GM06990 (cell line): ENCODE data around the gene PRSS27.

Experiments used
- DNase-seq: peaks from one replicate; pipeline ENCODE4 v3.0.0-alpha.2; 2011; ENCODE audit not compliant: insufficient read length; ENCODE audit errors: extremely low read depth
- H3K27me3 ChIP-seq: replicated peaks from 2 replicates; pipeline ENCODE4 v1.6.0; 2011; ENCODE audit warnings: low read length; ENCODE audit not compliant: control insufficient read depth, insufficient read depth
- H3K36me3 ChIP-seq: 2 replicates; pipeline ENCODE4 v1.5.1; 2011; ENCODE audit warnings: low read length; ENCODE audit not compliant: control insufficient read depth, insufficient read depth
- H3K4me3 ChIP-seq: replicated peaks from 2 replicates; pipeline ENCODE4 v1.5.1; 2011; ENCODE audit warnings: low read depth, mild to moderate bottlenecking, control low read depth, low read length
- TF ChIP-seq, protein P1 (sequence below): IDR thresholded peaks from 2 replicates; pipeline ENCODE4 v1.5.1; 2011; ENCODE audit warnings: low read length, control low read depth, mild to moderate bottlenecking, inconsistent platforms; ENCODE audit not compliant: insufficient read depth, poor library complexity, severe bottlenecking

PRSS27 gene

DNA sequence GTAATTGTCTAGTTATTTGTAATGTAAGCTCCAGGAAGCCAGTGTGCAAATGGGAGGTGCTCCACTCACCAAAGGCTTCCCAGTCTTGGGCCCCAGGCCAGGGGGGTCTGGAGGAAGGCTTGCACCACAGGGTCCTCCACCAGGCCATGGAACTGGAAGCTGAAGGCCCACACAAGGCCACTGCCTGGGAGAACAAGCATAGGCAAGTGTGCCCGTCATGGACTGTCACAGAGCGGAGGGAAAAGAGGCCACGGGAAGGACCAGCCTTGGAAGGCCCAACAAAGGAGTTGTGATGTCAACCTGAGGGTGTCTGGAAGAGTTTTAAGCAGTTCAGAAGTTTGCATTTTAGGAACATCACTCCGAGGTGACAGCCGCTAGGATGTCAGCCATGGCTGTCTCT lies 29.5 kb upstream of the PRSS27 start:
- DNase-seq: no peak
- H3K36me3 ChIP-seq: no peaks in the 10 kb centered on the region; the same call in 1 of the 2 replicates
- TF ChIP-seq, protein P1, sequence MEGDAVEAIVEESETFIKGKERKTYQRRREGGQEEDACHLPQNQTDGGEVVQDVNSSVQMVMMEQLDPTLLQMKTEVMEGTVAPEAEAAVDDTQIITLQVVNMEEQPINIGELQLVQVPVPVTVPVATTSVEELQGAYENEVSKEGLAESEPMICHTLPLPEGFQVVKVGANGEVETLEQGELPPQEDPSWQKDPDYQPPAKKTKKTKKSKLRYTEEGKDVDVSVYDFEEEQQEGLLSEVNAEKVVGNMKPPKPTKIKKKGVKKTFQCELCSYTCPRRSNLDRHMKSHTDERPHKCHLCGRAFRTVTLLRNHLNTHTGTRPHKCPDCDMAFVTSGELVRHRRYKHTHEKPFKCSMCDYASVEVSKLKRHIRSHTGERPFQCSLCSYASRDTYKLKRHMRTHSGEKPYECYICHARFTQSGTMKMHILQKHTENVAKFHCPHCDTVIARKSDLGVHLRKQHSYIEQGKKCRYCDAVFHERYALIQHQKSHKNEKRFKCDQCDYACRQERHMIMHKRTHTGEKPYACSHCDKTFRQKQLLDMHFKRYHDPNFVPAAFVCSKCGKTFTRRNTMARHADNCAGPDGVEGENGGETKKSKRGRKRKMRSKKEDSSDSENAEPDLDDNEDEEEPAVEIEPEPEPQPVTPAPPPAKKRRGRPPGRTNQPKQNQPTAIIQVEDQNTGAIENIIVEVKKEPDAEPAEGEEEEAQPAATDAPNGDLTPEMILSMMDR: no peak

GRCh38 chr16:2748757-2749455 lies 28.9 kb upstream of the PRSS27 start:
- Histone ChIP-seq H3K4me3 (no peak overlapping the region), H3K27me3 (no peaks in the 10 kb centered on the region), H3K36me3 (no peaks in the 10 kb centered on the region; the same call in 1 of the 2 replicates)
- TF ChIP-seq, protein P1: no peak
- DNase-seq: no peak

More for the DNA sequence above, 29.5 kb upstream of the PRSS27 start:
- no peaks in the 10 kb centered on the region for H3K27me3 ChIP-seq
- no peak overlapping the region for H3K4me3 ChIP-seq

- Histone ChIP-seq H3K36me3 (no peaks in the 10 kb centered on the region; the same call in 1 of the 2 replicates), H3K4me3 (no peak overlapping the region), H3K27me3 (no peaks in the 10 kb centered on the region)
- DNase-seq: no peak
- TF ChIP-seq, protein P1: no peak
Observed at GRCh38 chr16:2745961-2746360, 25.9 kb upstream of the PRSS27 start.

GRCh38 chr16:2745116-2745890 lies 25.3 kb upstream of the PRSS27 start:
- Histone ChIP-seq H3K36me3 (no peaks in the 10 kb centered on the region; the same call in 1 of the 2 replicates), H3K4me3 (no peak overlapping the region), H3K27me3 (no peaks in the 10 kb centered on the region)
- TF ChIP-seq, protein P1: no peak
- DNase-seq: no peak

- H3K27me3 ChIP-seq: no peaks in the 10 kb centered on the region
- TF ChIP-seq, protein P1: no peak
- H3K4me3 ChIP-seq: no peak overlapping the region
- DNase-seq: no peak
- no peaks in the 10 kb centered on the region for H3K36me3 ChIP-seq
Observed at GRCh38 chr16:2744711-2745110, 24.7 kb upstream of the PRSS27 start.
